Neural cell (in vitro differentiated cells): ENCODE results near the gene S1PR2. TPM values are rescaled to one million over a fixed set of nuclear protein-coding genes. Genes with fewer than 3 reads are reported as not detected.

ENCODE experiments used
- H2AFZ ChIP-seq: fragments of 200-600, 300-800 bp; sonication (generic), shearing (Covaris generic); 2 replicates; pipeline ENCODE4 v1.6.0; 2014; ENCODE audit warnings: low read depth, mild to moderate bottlenecking, antibody characterized with exemption, low read length, moderate library complexity
- H3F3A ChIP-seq: fragments of 200-600 bp; shearing (Covaris generic); 2 replicates; pipeline ENCODE4 v1.6.1; 2016; ENCODE audit warnings: mild to moderate bottlenecking, moderate library complexity, mixed read lengths, antibody characterized with exemption, low read length; ENCODE audit not compliant: insufficient read depth, poor library complexity, severe bottlenecking
- H3K27ac ChIP-seq: fragments of 200-600, 300-800 bp; sonication (generic), shearing (Covaris generic); 2 replicates; pipeline ENCODE4 v1.5.1; 2014; ENCODE audit warnings: mild to moderate bottlenecking, low read length, moderate library complexity
- H3K27me3 ChIP-seq: fragments of 300-800, 200-600 bp; sonication (generic), shearing (Covaris generic); 2 replicates; pipeline ENCODE4 v1.6.0; 2014; ENCODE audit warnings: mild to moderate bottlenecking, low read depth, low read length, moderate library complexity; ENCODE audit not compliant: insufficient read depth
- H3K36me3 ChIP-seq: fragments of 300-800, 200-600 bp; sonication (generic), shearing (Covaris generic); 2 replicates; pipeline ENCODE4 v1.5.1; 2014; ENCODE audit warnings: mild to moderate bottlenecking, antibody characterized with exemption, low read length, moderate library complexity; ENCODE audit not compliant: insufficient read depth
- H3K4me2 ChIP-seq: fragments of 300-800, 200-600 bp; sonication (generic), shearing (Covaris generic); 2 replicates; pipeline ENCODE4 v1.6.0; 2014; ENCODE audit warnings: mild to moderate bottlenecking, low read length
- H3K4me3 ChIP-seq: fragments of 300-800, 200-600 bp; sonication (generic), shearing (Covaris generic); 2 replicates; pipeline ENCODE4 v1.5.1; 2014; ENCODE audit warnings: mild to moderate bottlenecking, low read length, moderate library complexity
- H3K79me2 ChIP-seq: fragments of 200-600 bp; shearing (Covaris generic); replicated peaks from 2 replicates; pipeline ENCODE4 v1.6.0; 2014; ENCODE audit warnings: mild to moderate bottlenecking, low read length, moderate library complexity; ENCODE audit not compliant: insufficient read depth
- H3K9ac ChIP-seq: fragments of 300-800, 200-600 bp; sonication (generic), shearing (Covaris generic); 2 replicates; pipeline ENCODE4 v1.6.1; 2016; ENCODE audit warnings: mild to moderate bottlenecking, low read length, mixed read lengths
- H3K9me2 ChIP-seq: fragments of 200-600 bp; shearing (Covaris generic); 2 replicates; pipeline ENCODE4 v1.6.1; 2016; ENCODE audit warnings: mild to moderate bottlenecking, low read length, mixed read lengths; ENCODE audit not compliant: insufficient read depth
- H3K9me3 ChIP-seq: fragments of 200-600, 300-800 bp; sonication (generic), shearing (Covaris generic); 2 replicates; pipeline ENCODE4 v1.6.1; 2016; ENCODE audit warnings: mild to moderate bottlenecking, mixed run types, low read length, moderate library complexity, mixed read lengths
- H4K20me1 ChIP-seq: fragments of 200-600 bp; shearing (Covaris generic); 2 replicates; pipeline ENCODE4 v1.6.1; 2016; ENCODE audit warnings: mild to moderate bottlenecking, mixed run types; ENCODE audit not compliant: insufficient read depth
- EP300 ChIP-seq: fragments of 450-650 bp; conservative IDR thresholded peaks from 2 replicates; pipeline ENCODE4 v1.6.1; 2014; ENCODE audit warnings: antibody characterized with exemption, mild to moderate bottlenecking, moderate library complexity; ENCODE audit not compliant: poor library complexity, severe bottlenecking
- EZH2 ChIP-seq: fragments of 200-600, 300-800 bp; shearing (Covaris generic), sonication (generic); IDR thresholded peaks from 2 replicates; pipeline ENCODE4 v1.6.1; 2014; ENCODE audit warnings: antibody characterized with exemption, low read length, borderline replicate concordance, mild to moderate bottlenecking; ENCODE audit not compliant: insufficient read depth, poor library complexity, severe bottlenecking
- MXI1 ChIP-seq: fragments of 450-650 bp; conservative IDR thresholded peaks from 2 replicates; pipeline ENCODE4 v1.6.1; 2014; ENCODE audit warnings: antibody characterized with exemption, mild to moderate bottlenecking; ENCODE audit not compliant: poor library complexity, severe bottlenecking
- POLR2AphosphoS5 ChIP-seq: IDR thresholded peaks from 2 replicates; pipeline ENCODE4 v1.6.1; 2012
- RAD21 ChIP-seq: fragments of 450-650 bp; conservative IDR thresholded peaks from 2 replicates; pipeline ENCODE4 v1.6.1; 2014; ENCODE audit warnings: antibody characterized with exemption, mild to moderate bottlenecking, moderate library complexity
- SMC3 ChIP-seq: fragments of 450-650 bp; conservative IDR thresholded peaks from 2 replicates; pipeline ENCODE4 v1.6.1; 2014; ENCODE audit warnings: antibody characterized with exemption, mild to moderate bottlenecking, moderate library complexity; ENCODE audit not compliant: poor library complexity
- TAF1 ChIP-seq: IDR thresholded peaks from 2 replicates; pipeline ENCODE4 v1.6.1; 2012; ENCODE audit warnings: low read depth
- polyA plus RNA-seq: library from polyadenylated mRNA; depleted of rRNA; stranded (reverse); fragments of >200 nt; gene quantifications from 2 replicates; pipeline ENCODE4 v1.2.3, GENCODE V29; 2014
- TF ChIP-seq, protein P1 (sequence below): IDR thresholded peaks from 2 replicates; pipeline ENCODE4 v1.6.1; 2012; ENCODE audit warnings: borderline replicate concordance
- TF ChIP-seq, protein P2 (sequence below): fragments of 450-650 bp; IDR thresholded peaks from 2 replicates; pipeline ENCODE4 v1.5.1; 2014; ENCODE audit warnings: antibody characterized with exemption, mild to moderate bottlenecking, moderate library complexity; ENCODE audit not compliant: poor library complexity, severe bottlenecking

S1PR2 gene
- polyA plus RNA-seq, 1 donor from 2014 or later, result 7.5 TPM

DNA sequence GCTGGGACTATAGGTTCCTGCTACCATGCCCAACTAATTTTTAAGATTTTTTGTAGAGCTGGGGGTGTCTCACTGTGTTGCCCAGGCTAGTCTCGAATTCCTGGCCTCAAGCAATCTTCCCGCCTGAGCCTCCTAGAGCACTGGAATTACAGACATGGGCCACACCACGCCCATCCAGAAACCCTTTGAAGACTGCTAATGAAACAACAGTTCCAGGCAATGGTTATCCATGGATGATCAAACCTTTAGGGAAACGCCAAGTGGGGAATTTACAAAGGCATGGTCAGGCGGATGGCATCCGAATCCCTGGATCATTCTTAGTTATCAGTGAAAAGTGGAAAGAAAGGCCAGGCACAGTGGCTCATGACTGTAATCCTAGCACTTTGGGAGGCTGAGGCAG lies 19.4 kb downstream of the S1PR2 start:
- H3K27ac ChIP-seq, result no peak overlapping the region
- H3K27me3 ChIP-seq, result no peaks in the 10 kb centered on the region
- no peak overlapping the region for H3K4me3 ChIP-seq
- no peaks in the 10 kb centered on the region for H3K9me2 ChIP-seq
- no peaks in the 10 kb centered on the region for H4K20me1 ChIP-seq
- no peaks in the 10 kb centered on the region for H3K79me2 ChIP-seq
- no peak overlapping the region for H2AFZ ChIP-seq
- no peaks in the 10 kb centered on the region for H3K36me3 ChIP-seq
- H3K9me3 ChIP-seq, result no peaks in the 10 kb centered on the region
- H3K4me2 ChIP-seq, result no peak overlapping the region
- TF ChIP-seq EZH2 (no peak), TAF1 (no peak), EP300 (no peak), RAD21 (no peak), SMC3 (no peak), POLR2AphosphoS5 (no peak), MXI1 (no peak)
- TF ChIP-seq, protein P1, sequence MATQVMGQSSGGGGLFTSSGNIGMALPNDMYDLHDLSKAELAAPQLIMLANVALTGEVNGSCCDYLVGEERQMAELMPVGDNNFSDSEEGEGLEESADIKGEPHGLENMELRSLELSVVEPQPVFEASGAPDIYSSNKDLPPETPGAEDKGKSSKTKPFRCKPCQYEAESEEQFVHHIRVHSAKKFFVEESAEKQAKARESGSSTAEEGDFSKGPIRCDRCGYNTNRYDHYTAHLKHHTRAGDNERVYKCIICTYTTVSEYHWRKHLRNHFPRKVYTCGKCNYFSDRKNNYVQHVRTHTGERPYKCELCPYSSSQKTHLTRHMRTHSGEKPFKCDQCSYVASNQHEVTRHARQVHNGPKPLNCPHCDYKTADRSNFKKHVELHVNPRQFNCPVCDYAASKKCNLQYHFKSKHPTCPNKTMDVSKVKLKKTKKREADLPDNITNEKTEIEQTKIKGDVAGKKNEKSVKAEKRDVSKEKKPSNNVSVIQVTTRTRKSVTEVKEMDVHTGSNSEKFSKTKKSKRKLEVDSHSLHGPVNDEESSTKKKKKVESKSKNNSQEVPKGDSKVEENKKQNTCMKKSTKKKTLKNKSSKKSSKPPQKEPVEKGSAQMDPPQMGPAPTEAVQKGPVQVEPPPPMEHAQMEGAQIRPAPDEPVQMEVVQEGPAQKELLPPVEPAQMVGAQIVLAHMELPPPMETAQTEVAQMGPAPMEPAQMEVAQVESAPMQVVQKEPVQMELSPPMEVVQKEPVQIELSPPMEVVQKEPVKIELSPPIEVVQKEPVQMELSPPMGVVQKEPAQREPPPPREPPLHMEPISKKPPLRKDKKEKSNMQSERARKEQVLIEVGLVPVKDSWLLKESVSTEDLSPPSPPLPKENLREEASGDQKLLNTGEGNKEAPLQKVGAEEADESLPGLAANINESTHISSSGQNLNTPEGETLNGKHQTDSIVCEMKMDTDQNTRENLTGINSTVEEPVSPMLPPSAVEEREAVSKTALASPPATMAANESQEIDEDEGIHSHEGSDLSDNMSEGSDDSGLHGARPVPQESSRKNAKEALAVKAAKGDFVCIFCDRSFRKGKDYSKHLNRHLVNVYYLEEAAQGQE, result no peak
- TF ChIP-seq, protein P2, sequence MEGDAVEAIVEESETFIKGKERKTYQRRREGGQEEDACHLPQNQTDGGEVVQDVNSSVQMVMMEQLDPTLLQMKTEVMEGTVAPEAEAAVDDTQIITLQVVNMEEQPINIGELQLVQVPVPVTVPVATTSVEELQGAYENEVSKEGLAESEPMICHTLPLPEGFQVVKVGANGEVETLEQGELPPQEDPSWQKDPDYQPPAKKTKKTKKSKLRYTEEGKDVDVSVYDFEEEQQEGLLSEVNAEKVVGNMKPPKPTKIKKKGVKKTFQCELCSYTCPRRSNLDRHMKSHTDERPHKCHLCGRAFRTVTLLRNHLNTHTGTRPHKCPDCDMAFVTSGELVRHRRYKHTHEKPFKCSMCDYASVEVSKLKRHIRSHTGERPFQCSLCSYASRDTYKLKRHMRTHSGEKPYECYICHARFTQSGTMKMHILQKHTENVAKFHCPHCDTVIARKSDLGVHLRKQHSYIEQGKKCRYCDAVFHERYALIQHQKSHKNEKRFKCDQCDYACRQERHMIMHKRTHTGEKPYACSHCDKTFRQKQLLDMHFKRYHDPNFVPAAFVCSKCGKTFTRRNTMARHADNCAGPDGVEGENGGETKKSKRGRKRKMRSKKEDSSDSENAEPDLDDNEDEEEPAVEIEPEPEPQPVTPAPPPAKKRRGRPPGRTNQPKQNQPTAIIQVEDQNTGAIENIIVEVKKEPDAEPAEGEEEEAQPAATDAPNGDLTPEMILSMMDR, result no peak
- no peak overlapping the region for H3K9ac ChIP-seq
- H3F3A ChIP-seq, result no peaks in the 10 kb centered on the region

DNA sequence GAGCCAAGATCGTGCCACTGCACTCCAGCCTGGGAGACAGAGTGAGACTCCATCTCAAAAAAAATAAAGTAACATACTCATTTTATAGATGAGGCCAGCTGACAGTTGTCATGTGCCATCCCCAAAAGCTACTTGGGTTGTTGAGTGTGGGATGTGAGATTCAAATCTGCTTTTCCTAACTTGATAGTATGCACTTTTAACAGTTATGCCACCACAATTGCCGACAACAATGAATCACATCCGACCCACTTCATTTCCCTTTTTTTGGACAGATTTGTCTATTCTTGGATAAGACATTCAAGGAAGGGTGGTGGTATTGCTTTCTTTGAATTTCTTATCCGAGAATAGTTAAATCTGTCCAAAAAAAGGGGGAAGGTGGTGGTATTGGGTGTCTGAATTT lies 20.1 kb downstream of the S1PR2 start:
- Histone ChIP-seq H3K27ac (no peak overlapping the region), H3F3A (no peaks in the 10 kb centered on the region), H3K9me3 (no peaks in the 10 kb centered on the region), H3K9me2 (no peaks in the 10 kb centered on the region), H3K27me3 (no peaks in the 10 kb centered on the region), H3K79me2 (no peaks in the 10 kb centered on the region), H2AFZ (no peak overlapping the region), H3K36me3 (no peaks in the 10 kb centered on the region), H4K20me1 (no peaks in the 10 kb centered on the region), H3K4me2 (no peak overlapping the region), H3K4me3 (no peak overlapping the region), H3K9ac (no peak overlapping the region)
- TF ChIP-seq, protein P1, result no peak
- TF ChIP-seq MXI1 (no peak), EP300 (no peak), RAD21 (no peak), POLR2AphosphoS5 (no peak), SMC3 (no peak)
- TF ChIP-seq, protein P2, result no peak
